ENCODE results near the gene KIAA1755. TPM values are rescaled to one million over a fixed set of nuclear protein-coding genes. Genes with fewer than 3 reads are reported as not detected.

KIAA1755 gene
- total and polyA plus RNA-seq, 2 of the 4 experiments (the other 2 are of a cell fraction), result 2.5 to 5.1 TPM

- TF ChIP-seq MAZ (IDR thresholded peaks at IDR 0.05; ENCODE audit: borderline replicate concordance, low read depth, low read length), result no peak
Observed at GRCh38 chr20:38275815-38276550, 15.4 kb upstream of the KIAA1755 start (continued).

DNA sequence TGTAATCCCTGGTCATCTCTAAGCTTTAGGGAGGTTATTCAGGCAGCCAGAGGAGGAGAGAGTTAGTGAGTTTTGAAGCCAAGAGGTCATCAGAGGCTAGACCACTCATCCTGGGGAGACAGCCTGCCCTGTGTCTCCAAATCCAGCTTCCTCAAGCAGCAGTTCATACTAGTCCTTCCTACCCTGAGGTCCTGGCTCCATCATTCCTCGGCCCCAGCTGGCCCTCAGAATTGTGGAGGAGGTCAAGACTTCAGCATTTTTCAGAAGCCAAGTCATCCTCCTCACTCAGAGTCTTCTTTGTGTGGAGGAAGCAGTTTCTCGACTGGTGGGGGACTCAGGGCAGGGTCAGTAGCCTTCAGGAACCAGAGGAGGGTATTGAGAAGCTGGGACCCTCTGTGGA lies 12.4 kb upstream of the KIAA1755 start:
- intact Hi-C loops (cut with micrococcal nuclease), result no loop called here
- H3K4ac ChIP-seq (ENCODE audit: low read depth, low read length), result peak overlapping the region; percentile 96
- H3K9me1 ChIP-seq (ENCODE audit: insufficient read depth, low read length), result peaks cover 16% of the 10 kb centered on the region
- H3K27me3 ChIP-seq (ENCODE audit: control insufficient read depth, insufficient read depth, low read length), result no peaks in the 10 kb centered on the region
- peak overlapping the region; percentile 97 for H4K5ac ChIP-seq (ENCODE audit: low read depth, low read length)
- peak overlapping the region; percentile 91 for H3K23ac ChIP-seq (ENCODE audit: low read depth, low read length)
- ChIA-PET CTCF (interaction anchor here (1.2 to 1.4 kb wide), 2 partner anchors 18 to 215 kb away, joined by 3 to 4 read pairs; no protein-coding TSS in a partner anchor), POLR2A (ENCODE audit: unreplicated experiment) (no interaction called here)
- peak overlapping the region; percentile 38; the same call in 1 of the 2 replicates for H3K9ac ChIP-seq (ENCODE audit: low read depth, low read length)
- peak overlapping the region; percentile 97 for H3K14ac ChIP-seq (replicated peaks; ENCODE audit: low read depth, low read length)
- peak overlapping the region; percentile 53; the same call in 1 of the 2 replicates for H3K4me2 ChIP-seq (ENCODE audit: low read depth, low read length)
- H2BK20ac ChIP-seq (ENCODE audit: low read depth, low read length), result peak overlapping the region; percentile 99
- DNase-seq (peak; percentile 88), ATAC-seq (ENCODE audit: low read depth) (peak; percentile 54)
- in situ Hi-C loops (cut with MboI; ENCODE audit: low sequenced_read_pairs), result no loop called here
- H3K4me3 ChIP-seq (ENCODE audit: insufficient read depth, low read depth, low read length), result no peak overlapping the region
- H4K20me1 ChIP-seq (ENCODE audit: insufficient read depth, low read length), result no peaks in the 10 kb centered on the region; the same call in 1 of the 2 replicates
- dilution Hi-C loops (cut with HindIII; ENCODE audit: low sequenced_read_pairs, unreplicated experiment), result no loop called here
- peak overlapping the region; percentile 92 for H2AK5ac ChIP-seq (ENCODE audit: low read depth, low read length)
- H2AK9ac ChIP-seq (replicated peaks; ENCODE audit: low read depth, low read length, poor library complexity), result peak overlapping the region; percentile 92
- peak overlapping the region; percentile 80 for H3K56ac ChIP-seq (ENCODE audit: extremely low read depth, insufficient read depth, low read length)
- H3K79me1 ChIP-seq (ENCODE audit: low read depth in 1 of 2, low read length in 2 of 2), result no peaks in the 10 kb centered on the region
- H2AFZ ChIP-seq (replicated peaks; ENCODE audit: low read length, poor library complexity), result peak overlapping the region; percentile 74
- H3K9me3 ChIP-seq (ENCODE audit: control insufficient read depth, insufficient read depth, low read length), result no peaks in the 10 kb centered on the region
- BruUV-seq (replicated peaks), result no TSS peak
- no peaks in the 10 kb centered on the region for H3K36me3 ChIP-seq (ENCODE audit: control insufficient read depth, insufficient read depth, low read length)
- peak overlapping the region; percentile 97 for H3K18ac ChIP-seq (ENCODE audit: low read depth, low read length)
- peak overlapping the region; percentile 99 for H2BK120ac ChIP-seq (ENCODE audit: low read depth, low read length)
- peak overlapping the region; percentile 97 for H2BK5ac ChIP-seq (ENCODE audit: low read depth, low read length, poor library complexity, severe bottlenecking)
- H4K91ac ChIP-seq (ENCODE audit: insufficient read depth, low read depth, low read length), result peak overlapping the region; percentile 92
- peak overlapping the region; percentile 99 for H3K27ac ChIP-seq (ENCODE audit: insufficient read depth, low read length)
- H4K8ac ChIP-seq (ENCODE audit: low read depth in 2 of 2, low read length in 2 of 2), result peak overlapping the region; percentile 45 to 97
- peaks cover 38% of the 10 kb centered on the region for H3K4me1 ChIP-seq (ENCODE audit: control insufficient read depth, insufficient read depth, low read length)
- no CpG with 5 or more reads among the region's 2 CpGs for WGBS, 2 experiments (ENCODE audit: extremely low coverage in 2 of 2, insufficient read length in 1 of 2)
- H2BK15ac ChIP-seq (ENCODE audit: low read depth, low read length), result peak overlapping the region; percentile 94; the same call in 2 of the 3 replicates
- TF ChIP-seq MXI1 (IDR thresholded peaks at IDR 0.05; ENCODE audit: borderline replicate concordance, low read depth, low read length), result no peak
- TF ChIP-seq RCOR1 (IDR thresholded peaks at IDR 0.05; ENCODE audit: insufficient replicate concordance, low read length), result peak; percentile 54
- TF ChIP-seq CEBPB (IDR thresholded peaks at IDR 0.05; ENCODE audit: low read depth, low read length), result no peak
- TF ChIP-seq FOS (IDR thresholded peaks at IDR 0.05; ENCODE audit: low read depth, low read length), result 0 out of 2 replicates have a peak, but pooled peaks have one; percentile 3
- TF ChIP-seq CTCF (conservative IDR thresholded peaks at IDR 0.05; ENCODE audit: low read depth, low read length), result no peak
- no peak for TF ChIP-seq SMC3 (IDR thresholded peaks at IDR 0.05; ENCODE audit: low read depth, low read length)
- no peak; the same call in 1 of the 2 replicates for TF ChIP-seq MAFK (IDR thresholded peaks at IDR 0.05; ENCODE audit: low read depth, low read length)
- TF ChIP-seq ELK1 (IDR thresholded peaks at IDR 0.05; ENCODE audit: borderline replicate concordance, low read depth, low read length), result no peak
- no peak for TF ChIP-seq BHLHE40 (IDR thresholded peaks at IDR 0.05; ENCODE audit: low read depth, low read length)
- TF ChIP-seq RAD21 (IDR thresholded peaks at IDR 0.05; ENCODE audit: low read length), result no peak
- TF ChIP-seq CHD1 (IDR thresholded peaks at IDR 0.05; ENCODE audit: low read depth, low read length), result no peak
- TF ChIP-seq MAZ (IDR thresholded peaks at IDR 0.05; ENCODE audit: borderline replicate concordance, low read depth, low read length), result no peak; the same call in 1 of the 2 replicates

All from IMR-90 (cell line).